HG02798 (cell line): ENCODE data around the gene HEXD.
"Not testable (repeated sequence)": the region's sequence is repeated elsewhere in the genome, so short reads cannot be mapped to it uniquely, and the experiment has no call there.

ENCODE experiments used
- ATAC-seq: cut with Tn5 transposase; IDR thresholded peaks from one replicate; pipeline ENCODE4 v1.9.1; 2021; ENCODE audit warnings: mild to moderate bottlenecking; ENCODE audit not compliant: unreplicated experiment, poor library complexity

HEXD gene

GRCh38 chr17:82450357-82451106, 32.4 kb downstream of the HEXD start, which contains the start of gene CYBC1:
TSS of gene CYBC1 (minus strand) at chr17:82450752. CDS start at chr17:82449254, 1,498 bp downstream.
- peak; percentile 83 for ATAC-seq

GRCh38 chr17:82452162-82452561, 34.0 kb downstream of the HEXD start:
- ATAC-seq: no peak

- ATAC-seq: not testable (repeated sequence)
These were observed 35.0 kb downstream of the HEXD start for GRCh38 chr17:82453151-82453550.

GRCh38 chr17:82453706-82454105, 35.6 kb downstream of the HEXD start:
- not testable (repeated sequence) for ATAC-seq

GRCh38 chr17:82457073-82457928, 39.2 kb downstream of the HEXD start:
- no peak for ATAC-seq

GRCh38 chr17:82457929-82458178, 39.7 kb downstream of the HEXD start:
- ATAC-seq: no peak

GRCh38 chr17:82458179-82458884, 40.2 kb downstream of the HEXD start, which contains the start of gene NARF:
TSS of gene NARF (plus strand) at chr17:82458741. CDS start at chr17:82458804, 63 bp downstream.
- peak; percentile 95 for ATAC-seq

- ATAC-seq: no peak
These were observed 40.8 kb downstream of the HEXD start for GRCh38 chr17:82458885-82459424.

- not testable (repeated sequence) for ATAC-seq
These were observed 41.8 kb downstream of the HEXD start for GRCh38 chr17:82459936-82460335.

- no peak for ATAC-seq
These were observed 43.8 kb downstream of the HEXD start for GRCh38 chr17:82461827-82462524.

GRCh38 chr17:82463391-82463790, 45.2 kb downstream of the HEXD start:
- ATAC-seq: no peak

- no peak for ATAC-seq
These were observed 45.9 kb downstream of the HEXD start for GRCh38 chr17:82463925-82464566.

GRCh38 chr17:82464567-82464929, 46.4 kb downstream of the HEXD start:
- ATAC-seq: no peak

- no peak for ATAC-seq
These were observed 47.0 kb downstream of the HEXD start for GRCh38 chr17:82465023-82465603.

- ATAC-seq: no peak
These were observed 50.5 kb downstream of the HEXD start for GRCh38 chr17:82468692-82469091.

GRCh38 chr17:82470065-82470464, 51.9 kb downstream of the HEXD start:
- ATAC-seq: no peak

- no peak for ATAC-seq
These were observed 56.3 kb downstream of the HEXD start for GRCh38 chr17:82474223-82475010.

GRCh38 chr17:82475458-82475857, 57.3 kb downstream of the HEXD start:
- ATAC-seq: no peak
